Pulmonary artery endothelial cell (primary cell): ENCODE results near the gene SLIT3. TPM values are rescaled to one million over a fixed set of nuclear protein-coding genes. Genes with fewer than 3 reads are reported as not detected.

Source experiments
- DNase-seq: peaks from one replicate; pipeline ENCODE4 v3.0.0-alpha.2; 2011; ENCODE audit warnings: low read depth, low spot score
- total RNA-seq: library from RNA; depleted of rRNA; stranded (reverse); fragments of >200 nt; gene quantifications from 2 replicates; pipeline ENCODE4 v1.2.3, GENCODE V29; 2014

The SLIT3 gene
- total RNA-seq, 1 donor from 2014 or later = 0.99 TPM

GRCh38 chr5:168969326-168969886, 331.5 kb downstream of the SLIT3 start:
- DNase-seq = no peak

- DNase-seq = no peak
Measured at GRCh38 chr5:168967882-168968620, 332.9 kb downstream of the SLIT3 start.

GRCh38 chr5:168965638-168966037, 335.3 kb downstream of the SLIT3 start:
- no peak for DNase-seq

- no peak for DNase-seq
Measured at GRCh38 chr5:168964182-168964581, 336.8 kb downstream of the SLIT3 start.

- DNase-seq = no peak
Measured at GRCh38 chr5:168962306-168962705, 338.6 kb downstream of the SLIT3 start.

- DNase-seq = no peak
Measured at GRCh38 chr5:168961681-168962080, 339.3 kb downstream of the SLIT3 start.

GRCh38 chr5:168960497-168960896, 340.4 kb downstream of the SLIT3 start:
- DNase-seq = no peak

GRCh38 chr5:168953351-168953750, 347.6 kb downstream of the SLIT3 start:
- no peak for DNase-seq

- no peak for DNase-seq
Measured at GRCh38 chr5:168952196-168952595, 348.7 kb downstream of the SLIT3 start.

- no peak for DNase-seq
Measured at GRCh38 chr5:168951769-168952168, 349.2 kb downstream of the SLIT3 start.

- DNase-seq = no peak
Measured at GRCh38 chr5:168951356-168951755, 349.6 kb downstream of the SLIT3 start.

- no peak for DNase-seq
Measured at GRCh38 chr5:168950241-168950951, 350.5 kb downstream of the SLIT3 start.

GRCh38 chr5:168948746-168949145, 352.2 kb downstream of the SLIT3 start:
- no peak for DNase-seq

GRCh38 chr5:168947212-168947868, 353.6 kb downstream of the SLIT3 start:
- DNase-seq = no peak

- DNase-seq = no peak
Measured at GRCh38 chr5:168946363-168946762, 354.6 kb downstream of the SLIT3 start.

- no peak for DNase-seq
Measured at GRCh38 chr5:168944004-168944403, 356.9 kb downstream of the SLIT3 start.

GRCh38 chr5:168943091-168943884, 357.7 kb downstream of the SLIT3 start:
- DNase-seq = no peak

GRCh38 chr5:168941901-168942300, 359.0 kb downstream of the SLIT3 start:
- DNase-seq = no peak

GRCh38 chr5:168940712-168941111, 360.2 kb downstream of the SLIT3 start:
- no peak for DNase-seq

GRCh38 chr5:168939887-168940544, 360.9 kb downstream of the SLIT3 start:
- no peak for DNase-seq
